ENCODE measurements around the gene ZDHHC14. TPM values are rescaled to one million over a fixed set of nuclear protein-coding genes. Genes with fewer than 3 reads are reported as not detected.

Gene ZDHHC14
- total and polyA plus RNA-seq, 2 of the 8 experiments (the other 6 are each of a cell fraction or from before 2014, with no cell fraction given) = 2.9 to 5.3 TPM

DNA sequence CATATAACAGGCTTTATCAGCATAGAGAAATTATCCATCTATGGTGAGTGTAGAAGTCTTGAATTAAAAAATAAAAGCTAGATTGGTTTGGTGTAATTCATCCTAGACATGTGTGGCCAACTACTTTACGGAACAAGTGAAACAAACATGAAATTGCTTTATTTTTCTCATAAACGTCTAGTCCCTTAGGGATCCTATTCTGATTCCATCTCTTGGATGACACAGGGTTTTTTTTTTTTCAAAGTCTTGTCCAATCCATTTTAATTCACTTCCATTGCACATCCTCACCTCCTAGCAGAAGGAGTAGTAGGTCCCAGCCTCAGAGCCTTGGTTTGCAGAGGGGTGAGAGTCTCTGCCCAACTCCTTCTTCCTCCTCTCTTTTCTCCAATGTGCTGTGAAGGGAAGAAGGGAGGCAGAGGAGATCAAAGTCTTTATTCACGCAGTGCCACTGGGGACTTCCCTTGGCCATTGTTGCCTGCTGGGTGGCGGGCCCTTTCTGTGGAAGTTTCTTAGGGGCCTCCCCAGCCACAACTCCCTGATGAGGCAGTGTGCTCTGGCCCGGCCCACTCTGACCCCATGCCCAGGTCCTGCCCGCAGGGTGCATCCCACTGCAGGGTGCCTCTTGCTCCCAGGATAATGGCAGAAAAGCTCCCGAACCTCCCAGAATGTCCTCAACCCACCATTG, 337.7 kb downstream of the ZDHHC14 start:
- Histone ChIP-seq H3K18ac (ENCODE audit: extremely low read depth, low read length) (no peak overlapping the region), H3K79me1 (ENCODE audit: low read depth, low read length) (no peaks in the 10 kb centered on the region), H3K9me3 (ENCODE audit: insufficient read depth in 2 of 2, low read depth in 1 of 2, low read length in 1 of 2) (no peaks in the 10 kb centered on the region), H2AK5ac (ENCODE audit: low read depth, low read length) (peak overlapping the region; percentile 53; the same call in 1 of the 2 replicates), H2BK5ac (ENCODE audit: low read depth, low read length) (no peak overlapping the region), H3K4ac (replicated peaks; ENCODE audit: insufficient read length, low read depth, low read length) (no peak overlapping the region), H3K9ac (replicated peaks in 1 of 4; ENCODE audit: extremely low read depth in 1 of 4, low read depth in 3 of 4, low read length in 3 of 4) (no peak overlapping the region), H2BK120ac (replicated peaks; ENCODE audit: low read depth, low read length) (no peak overlapping the region), H4K8ac (ENCODE audit: extremely low read depth, insufficient read depth, low read length) (no peak overlapping the region), H3K56ac (replicated peaks; ENCODE audit: insufficient read length, low read depth, low read length) (no peak overlapping the region), H3K27ac (ENCODE audit: low read depth, low read length) (no peak overlapping the region), H3K23ac (ENCODE audit: insufficient read length) (no peak overlapping the region), H3K14ac (ENCODE audit: insufficient read length) (no peak overlapping the region), H2AFZ (ENCODE audit: low read length) (no peak overlapping the region), H4K20me1 (replicated peaks in 1 of 2; ENCODE audit: control insufficient read depth in 1 of 2, insufficient read depth in 2 of 2, low read length in 2 of 2) (no peaks in the 10 kb centered on the region), H3K4me1 (replicated peaks in 1 of 4; ENCODE audit: control insufficient read depth in 3 of 4, insufficient read depth in 4 of 4, low read length in 3 of 4) (peaks cover 0 to 10% (median 0%) of the 10 kb centered on the region in 4 experiments; a peak in 4 of 7 replicates), H3K27me3 (replicated peaks in 1 of 4; ENCODE audit: control insufficient read depth in 3 of 4, extremely low read depth in 1 of 4, insufficient read depth in 3 of 4, low read length in 3 of 4) (no peaks in the 10 kb centered on the region; a peak in 2 of 7 replicates), H2BK12ac (ENCODE audit: low read depth, low read length) (no peak overlapping the region), H3K4me2 (ENCODE audit: insufficient read depth in 1 of 2, low read depth in 2 of 2, low read length in 2 of 2) (no peak overlapping the region), H3K36me3 (ENCODE audit: control insufficient read depth in 2 of 4, insufficient read depth in 4 of 4, low read length in 3 of 4) (no peaks in the 10 kb centered on the region), H2BK20ac (ENCODE audit: low read length) (peak overlapping the region; percentile 43; the same call in 1 of the 2 replicates), H4K5ac (ENCODE audit: insufficient read length, low read depth, low read length) (no peak overlapping the region), H2BK15ac (ENCODE audit: low read length) (no peak overlapping the region), H3K4me3 (ENCODE audit: extremely low read depth in 1 of 4, insufficient read depth in 2 of 4, low read depth in 3 of 4, low read length in 4 of 4) (no peak overlapping the region), H3K23me2 (ENCODE audit: low read depth, low read length) (no peaks in the 10 kb centered on the region; the same call in 1 of the 2 replicates), H3K79me2 (ENCODE audit: control insufficient read depth in 1 of 2, insufficient read depth in 2 of 2, low read length in 2 of 2) (no peaks in the 10 kb centered on the region), H4K91ac (replicated peaks; ENCODE audit: insufficient read length, low read length) (no peak overlapping the region)
- ChIA-PET CTCF (ENCODE audit: partially characterized antibody) (interaction anchor here (1.6 to 5.0 kb wide), 2 partner anchors 38 to 233 kb away, joined by 4 to 20 read pairs; no protein-coding TSS in a partner anchor), POLR2A (ENCODE audit: partially characterized antibody) (interaction anchor here (0.7 to 1.2 kb wide), 2 partner anchors 9 to 82 kb away, joined by 3 to 4 read pairs; no protein-coding TSS in a partner anchor)
- 85% methylated on average over 7 of the region's 7 CpGs; no CpG with 5 or more reads in 1 of the 2 experiments for WGBS, 2 experiments (ENCODE audit: extremely low coverage in 1 of 2, insufficient coverage in 1 of 2, insufficient read length in 1 of 2, insufficient replicate concordance in 2 of 2, low coverage in 1 of 2, low lambda C conversion rate in 2 of 2, missing lambda C conversion rate in 1 of 2)
- FAIRE-seq = no peak
- TF ChIP-seq KDM5A (IDR thresholded peaks at IDR 0.05; ENCODE audit: low read length) (no peak), SP1 (IDR thresholded peaks at IDR 0.05; ENCODE audit: low read depth, low read length) (no peak), SUZ12 (IDR thresholded peaks at IDR 0.05; ENCODE audit: low read length) (no peak), TEAD4 (IDR thresholded peaks at IDR 0.05; ENCODE audit: low read depth, low read length) (no peak), RXRA (IDR thresholded peaks at IDR 0.05; ENCODE audit: insufficient read depth, low read depth, low read length) (no peak), KDM4A (IDR thresholded peaks at IDR 0.05; ENCODE audit: low read depth, low read length, severe bottlenecking) (no peak), TBP (IDR thresholded peaks at IDR 0.05; ENCODE audit: low read depth, low read length) (no peak)
- TF ChIP-seq, protein P1, sequence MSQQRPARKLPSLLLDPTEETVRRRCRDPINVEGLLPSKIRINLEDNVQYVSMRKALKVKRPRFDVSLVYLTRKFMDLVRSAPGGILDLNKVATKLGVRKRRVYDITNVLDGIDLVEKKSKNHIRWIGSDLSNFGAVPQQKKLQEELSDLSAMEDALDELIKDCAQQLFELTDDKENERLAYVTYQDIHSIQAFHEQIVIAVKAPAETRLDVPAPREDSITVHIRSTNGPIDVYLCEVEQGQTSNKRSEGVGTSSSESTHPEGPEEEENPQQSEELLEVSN (IDR thresholded peaks at IDR 0.05) = no peak
- TF ChIP-seq, protein P2, sequence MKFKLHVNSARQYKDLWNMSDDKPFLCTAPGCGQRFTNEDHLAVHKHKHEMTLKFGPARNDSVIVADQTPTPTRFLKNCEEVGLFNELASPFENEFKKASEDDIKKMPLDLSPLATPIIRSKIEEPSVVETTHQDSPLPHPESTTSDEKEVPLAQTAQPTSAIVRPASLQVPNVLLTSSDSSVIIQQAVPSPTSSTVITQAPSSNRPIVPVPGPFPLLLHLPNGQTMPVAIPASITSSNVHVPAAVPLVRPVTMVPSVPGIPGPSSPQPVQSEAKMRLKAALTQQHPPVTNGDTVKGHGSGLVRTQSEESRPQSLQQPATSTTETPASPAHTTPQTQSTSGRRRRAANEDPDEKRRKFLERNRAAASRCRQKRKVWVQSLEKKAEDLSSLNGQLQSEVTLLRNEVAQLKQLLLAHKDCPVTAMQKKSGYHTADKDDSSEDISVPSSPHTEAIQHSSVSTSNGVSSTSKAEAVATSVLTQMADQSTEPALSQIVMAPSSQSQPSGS (IDR thresholded peaks at IDR 0.05; ENCODE audit: low read length) = no peak
- DNase-seq (ENCODE audit: low read depth in 1 of 2, low spot score in 2 of 2) = no peak
